ENCODE data around the gene COMMD4. TPM values are rescaled to one million over a fixed set of nuclear protein-coding genes. Genes with fewer than 3 reads are reported as not detected.

COMMD4 gene
- total and polyA plus RNA-seq, 2 donors (not counting 3 experiments of a cell fraction or from before 2014, with no cell fraction given), result 114 to 244 TPM

DNA sequence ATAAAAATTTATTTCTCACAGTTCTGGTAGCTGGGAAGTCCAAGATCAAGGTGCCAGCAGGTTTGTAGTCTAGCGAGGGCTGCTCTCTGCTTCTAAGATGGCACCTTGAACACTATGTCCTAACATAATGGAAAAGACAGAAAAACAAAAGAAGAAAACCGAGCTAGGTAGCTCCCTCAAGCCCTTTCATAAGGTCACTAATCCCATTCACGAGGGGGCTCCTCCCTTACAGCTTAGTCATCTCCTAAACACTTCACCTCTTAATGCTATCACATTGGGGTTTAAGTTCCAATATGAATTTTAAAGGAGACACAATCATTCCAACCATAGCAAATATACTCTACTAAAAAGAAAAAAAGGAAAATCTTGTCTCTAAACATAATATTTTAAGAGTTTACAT is 29.7 kb upstream of the COMMD4 start:
- FAIRE-seq (no peak), DNase-seq (ENCODE audit: low read depth, low spot score) (no peak)
- H3K9me3 ChIP-seq (replicated peaks; ENCODE audit: control insufficient read depth, insufficient read depth, low read length), result no peaks in the 10 kb centered on the region
- H3K27me3 ChIP-seq (ENCODE audit: control insufficient read depth in 2 of 2, insufficient read depth in 2 of 2, low read length in 2 of 2), result peaks cover 27 to 35% of the 10 kb centered on the region in 2 experiments
- TF ChIP-seq POLR2A (IDR thresholded peaks at IDR 0.05; ENCODE audit: low read depth, low read length) (no peak), FOS (IDR thresholded peaks at IDR 0.05; ENCODE audit: borderline replicate concordance, insufficient read depth, low read length) (no peak), JUN (IDR thresholded peaks at IDR 0.05; ENCODE audit: borderline replicate concordance, insufficient read depth, insufficient read length, low read depth) (no peak), POLR2AphosphoS5 (IDR thresholded peaks at IDR 0.05; ENCODE audit: insufficient read depth, low read depth, low read length) (no peak), MYC (IDR thresholded peaks at IDR 0.05; ENCODE audit: low read depth, low read length) (no peak), GATA2 (IDR thresholded peaks at IDR 0.05; ENCODE audit: insufficient read depth, insufficient read length, low read depth, low read length) (no peak), EZH2 (IDR thresholded peaks at IDR 0.05; ENCODE audit: borderline replicate concordance, low read depth, low read length, severe bottlenecking) (no peak)
- TF ChIP-seq, protein P1, sequence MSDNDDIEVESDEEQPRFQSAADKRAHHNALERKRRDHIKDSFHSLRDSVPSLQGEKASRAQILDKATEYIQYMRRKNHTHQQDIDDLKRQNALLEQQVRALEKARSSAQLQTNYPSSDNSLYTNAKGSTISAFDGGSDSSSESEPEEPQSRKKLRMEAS (IDR thresholded peaks at IDR 0.05; ENCODE audit: insufficient read depth, insufficient read length), result no peak
- TF ChIP-seq, protein P2, sequence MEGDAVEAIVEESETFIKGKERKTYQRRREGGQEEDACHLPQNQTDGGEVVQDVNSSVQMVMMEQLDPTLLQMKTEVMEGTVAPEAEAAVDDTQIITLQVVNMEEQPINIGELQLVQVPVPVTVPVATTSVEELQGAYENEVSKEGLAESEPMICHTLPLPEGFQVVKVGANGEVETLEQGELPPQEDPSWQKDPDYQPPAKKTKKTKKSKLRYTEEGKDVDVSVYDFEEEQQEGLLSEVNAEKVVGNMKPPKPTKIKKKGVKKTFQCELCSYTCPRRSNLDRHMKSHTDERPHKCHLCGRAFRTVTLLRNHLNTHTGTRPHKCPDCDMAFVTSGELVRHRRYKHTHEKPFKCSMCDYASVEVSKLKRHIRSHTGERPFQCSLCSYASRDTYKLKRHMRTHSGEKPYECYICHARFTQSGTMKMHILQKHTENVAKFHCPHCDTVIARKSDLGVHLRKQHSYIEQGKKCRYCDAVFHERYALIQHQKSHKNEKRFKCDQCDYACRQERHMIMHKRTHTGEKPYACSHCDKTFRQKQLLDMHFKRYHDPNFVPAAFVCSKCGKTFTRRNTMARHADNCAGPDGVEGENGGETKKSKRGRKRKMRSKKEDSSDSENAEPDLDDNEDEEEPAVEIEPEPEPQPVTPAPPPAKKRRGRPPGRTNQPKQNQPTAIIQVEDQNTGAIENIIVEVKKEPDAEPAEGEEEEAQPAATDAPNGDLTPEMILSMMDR (IDR thresholded peaks at IDR 0.05; ENCODE audit: extremely low read depth in 1 of 2, insufficient read depth in 1 of 2, low read depth in 1 of 2, low read length in 2 of 2), result no peak
- CTCF ChIA-PET, result no interaction called here
- intact Hi-C loops (cut with micrococcal nuclease), result loop anchor here (10.0 kb wide), 1 partner anchor 281 kb away; the partner anchor contains the start of gene PPCDC
- H3K36me3 ChIP-seq (ENCODE audit: control insufficient read depth in 2 of 2, extremely low read depth in 1 of 2, insufficient read depth in 2 of 2, low read length in 2 of 2), result no peaks in the 10 kb centered on the region
- H3K27ac ChIP-seq (ENCODE audit: insufficient read depth, low read depth, low read length), result no peak overlapping the region
- dilution Hi-C loops (cut with MboI; ENCODE audit: extremely low pct_ligation_motif_present, low sequenced_read_pairs), result no loop called here
- H3K4me3 ChIP-seq (replicated peaks in 1 of 3; ENCODE audit: insufficient read depth in 1 of 3, low read depth in 1 of 3, low read length in 3 of 3), result no peak overlapping the region
- H4K20me1 ChIP-seq (replicated peaks; ENCODE audit: control insufficient read depth, extremely low read depth, insufficient read depth, low read length), result no peaks in the 10 kb centered on the region
- no peak overlapping the region for H3K9ac ChIP-seq (replicated peaks; ENCODE audit: extremely low read depth, insufficient read depth, low read length)
- H3K4me2 ChIP-seq (ENCODE audit: insufficient read depth, low read length), result no peak overlapping the region
- POLR2A ChIA-PET, result no interaction called here
- BruUV-seq (replicated peaks), result no TSS peak
- H3K4me1 ChIP-seq (ENCODE audit: control insufficient read depth, extremely low read depth, insufficient read depth, low read length), result no peaks in the 10 kb centered on the region
- H3K9me1 ChIP-seq (replicated peaks; ENCODE audit: control insufficient read depth, extremely low read depth, insufficient read depth, low read length), result no peaks in the 10 kb centered on the region
- H3K79me2 ChIP-seq (ENCODE audit: control insufficient read depth, insufficient read depth, low read length), result no peaks in the 10 kb centered on the region
- H2AFZ ChIP-seq (ENCODE audit: low read depth, low read length), result no peak overlapping the region

Measured in endothelial cell of umbilical vein (primary cell).